ENCODE data around the gene STT3B.

DNA sequence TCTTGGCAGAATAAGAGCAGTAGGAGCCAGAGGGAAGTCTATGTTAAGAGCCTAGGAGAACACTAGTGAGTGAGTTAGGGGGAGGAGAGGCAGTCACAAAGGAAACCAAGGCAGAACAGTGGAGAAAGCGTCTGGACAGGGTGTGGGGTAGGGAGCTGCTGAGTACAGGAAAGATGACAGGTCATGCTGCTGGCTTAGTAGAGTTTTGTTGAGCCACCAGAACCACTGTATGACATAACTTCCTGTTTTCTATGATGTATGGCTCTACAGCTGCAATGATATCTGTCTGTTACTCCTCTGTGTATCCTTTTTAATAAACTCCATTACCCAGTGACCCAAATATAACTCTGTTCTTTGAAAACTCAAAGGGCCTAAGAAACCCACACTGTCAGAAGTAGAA is 10.6 kb upstream of the STT3B start:
- TF ChIP-seq SIN3A (IDR thresholded peaks at IDR 0.05; ENCODE audit: borderline replicate concordance, insufficient read depth, low read length) (no peak), POLR2AphosphoS5 (IDR thresholded peaks at IDR 0.05; ENCODE audit: low read depth, low read length) (no peak), REST (IDR thresholded peaks at IDR 0.05; ENCODE audit: insufficient read depth in 1 of 2, low read depth in 2 of 2, low read length in 2 of 2) (no peak), TAF1 (IDR thresholded peaks at IDR 0.05; ENCODE audit: borderline replicate concordance, insufficient read depth, low read length) (no peak)

Data from PFSK-1 (cell line).